ENCODE results near the gene TWIST2. TPM values are rescaled to one million over a fixed set of nuclear protein-coding genes. Genes with fewer than 3 reads are reported as not detected.

TWIST2 gene
- total RNA-seq, 6 donors from 2014 or later, result 10.5 to 29.3 (median 23.4) TPM

DNA sequence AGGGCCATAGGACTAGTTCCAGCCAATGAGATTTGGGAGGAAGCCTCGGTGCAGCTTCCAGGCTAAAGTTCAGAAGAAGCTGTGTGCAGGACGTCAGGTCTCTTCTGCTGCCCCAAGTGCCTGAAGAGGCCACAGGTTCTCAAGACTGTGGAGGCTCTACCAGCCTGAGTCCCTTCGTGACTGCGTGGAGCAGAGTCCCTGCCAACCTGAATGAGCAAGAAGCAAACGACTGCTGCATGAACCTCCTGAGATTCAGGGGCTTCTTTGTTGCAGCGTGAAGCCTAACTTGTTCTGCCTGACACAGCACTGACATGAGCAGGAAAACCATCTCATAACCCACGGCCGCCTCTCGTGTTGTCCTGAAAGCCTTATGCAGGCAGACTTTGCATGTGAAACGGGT is 39.7 kb downstream of the TWIST2 start:
- H3K36me3 ChIP-seq, result no peaks in the 10 kb centered on the region
- H3K27ac ChIP-seq, result no peak overlapping the region
- TF ChIP-seq, protein P1, sequence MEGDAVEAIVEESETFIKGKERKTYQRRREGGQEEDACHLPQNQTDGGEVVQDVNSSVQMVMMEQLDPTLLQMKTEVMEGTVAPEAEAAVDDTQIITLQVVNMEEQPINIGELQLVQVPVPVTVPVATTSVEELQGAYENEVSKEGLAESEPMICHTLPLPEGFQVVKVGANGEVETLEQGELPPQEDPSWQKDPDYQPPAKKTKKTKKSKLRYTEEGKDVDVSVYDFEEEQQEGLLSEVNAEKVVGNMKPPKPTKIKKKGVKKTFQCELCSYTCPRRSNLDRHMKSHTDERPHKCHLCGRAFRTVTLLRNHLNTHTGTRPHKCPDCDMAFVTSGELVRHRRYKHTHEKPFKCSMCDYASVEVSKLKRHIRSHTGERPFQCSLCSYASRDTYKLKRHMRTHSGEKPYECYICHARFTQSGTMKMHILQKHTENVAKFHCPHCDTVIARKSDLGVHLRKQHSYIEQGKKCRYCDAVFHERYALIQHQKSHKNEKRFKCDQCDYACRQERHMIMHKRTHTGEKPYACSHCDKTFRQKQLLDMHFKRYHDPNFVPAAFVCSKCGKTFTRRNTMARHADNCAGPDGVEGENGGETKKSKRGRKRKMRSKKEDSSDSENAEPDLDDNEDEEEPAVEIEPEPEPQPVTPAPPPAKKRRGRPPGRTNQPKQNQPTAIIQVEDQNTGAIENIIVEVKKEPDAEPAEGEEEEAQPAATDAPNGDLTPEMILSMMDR (IDR thresholded peaks at IDR 0.05), result no peak
- TF ChIP-seq POLR2A (IDR thresholded peaks at IDR 0.05) (no peak), POLR2AphosphoS5 (IDR thresholded peaks at IDR 0.05) (no peak), EP300 (IDR thresholded peaks at IDR 0.05) (no peak)
- 81 to 90% methylated on average over 10 of the region's 10 CpGs for WGBS, 2 donors
- ATAC-seq (ENCODE audit: low FRiP score in 2 of 2) (no peak), DNase-seq (no peak)
- H3K9me3 ChIP-seq, result no peaks in the 10 kb centered on the region
- no peaks in the 10 kb centered on the region for H3K4me1 ChIP-seq
- H3K4me3 ChIP-seq, result no peak overlapping the region
- H3K27me3 ChIP-seq, result no peaks in the 10 kb centered on the region

DNA sequence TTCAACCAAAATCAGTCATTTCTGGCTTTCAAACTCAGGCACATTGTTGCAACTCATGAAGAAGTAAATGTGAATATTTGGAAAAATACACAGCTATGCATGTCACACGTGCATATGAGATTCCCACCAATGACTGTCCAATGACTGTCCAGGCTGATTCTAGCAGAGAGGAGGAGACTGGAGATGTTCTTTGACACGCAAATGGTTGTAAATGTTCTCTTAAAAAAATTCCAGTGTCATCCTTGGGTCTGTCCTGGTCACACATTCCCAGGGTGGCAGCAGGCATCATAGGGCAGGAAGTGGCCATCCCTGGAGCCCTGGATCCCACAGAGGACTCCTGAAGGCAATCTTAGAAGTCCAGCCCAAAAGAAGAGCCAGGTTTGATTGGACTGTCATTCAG is 40.9 kb downstream of the TWIST2 start:
- 74 to 87% methylated on average over 2 of the region's 2 CpGs for WGBS, 2 donors
- no peak for TF ChIP-seq EP300 (IDR thresholded peaks at IDR 0.05)
- TF ChIP-seq, protein P1 (IDR thresholded peaks at IDR 0.05), result no peak
- no peak for TF ChIP-seq POLR2A (IDR thresholded peaks at IDR 0.05)
- TF ChIP-seq POLR2AphosphoS5 (IDR thresholded peaks at IDR 0.05), result no peak
- Histone ChIP-seq H3K4me1 (no peaks in the 10 kb centered on the region), H3K27ac (no peak overlapping the region), H3K4me3 (no peak overlapping the region), H3K36me3 (no peaks in the 10 kb centered on the region), H3K27me3 (no peaks in the 10 kb centered on the region), H3K9me3 (no peaks in the 10 kb centered on the region)
- ATAC-seq (ENCODE audit: low FRiP score in 2 of 2), result no peak
- DNase-seq, result no peak

DNA sequence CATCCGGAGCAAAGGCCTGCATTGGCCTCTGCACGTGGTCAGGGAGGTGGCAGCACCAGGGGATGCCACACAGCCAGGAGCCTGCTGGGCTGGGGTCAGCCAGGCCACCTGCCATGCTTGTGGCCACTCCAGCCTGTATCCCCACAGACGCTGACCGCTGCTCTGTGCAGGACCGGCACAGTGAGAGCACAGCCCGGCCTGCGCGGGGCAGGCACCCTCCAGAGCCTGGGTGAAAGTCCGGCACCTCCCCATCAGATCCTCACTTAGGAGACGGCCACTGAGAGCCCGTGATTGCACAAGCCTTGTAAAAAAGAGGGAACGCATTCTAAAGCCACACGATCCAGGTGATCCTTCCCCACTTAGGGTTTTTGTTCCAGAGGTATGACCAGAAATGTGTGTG is 42.2 kb downstream of the TWIST2 start:
- TF ChIP-seq EP300 (IDR thresholded peaks at IDR 0.05) (no peak), POLR2A (IDR thresholded peaks at IDR 0.05) (no peak), POLR2AphosphoS5 (IDR thresholded peaks at IDR 0.05) (no peak)
- TF ChIP-seq, protein P1 (IDR thresholded peaks at IDR 0.05), result no peak
- 85 to 92% methylated on average over 6 to 13 of the region's 13 CpGs for WGBS, 2 donors
- Histone ChIP-seq H3K27ac (no peak overlapping the region), H3K4me3 (no peak overlapping the region), H3K4me1 (no peaks in the 10 kb centered on the region), H3K36me3 (no peaks in the 10 kb centered on the region), H3K27me3 (no peaks in the 10 kb centered on the region), H3K9me3 (no peaks in the 10 kb centered on the region)
- ATAC-seq (ENCODE audit: low FRiP score in 2 of 2), result no peak
- peak in 1 of 2 donors; percentile 51 for DNase-seq

DNA sequence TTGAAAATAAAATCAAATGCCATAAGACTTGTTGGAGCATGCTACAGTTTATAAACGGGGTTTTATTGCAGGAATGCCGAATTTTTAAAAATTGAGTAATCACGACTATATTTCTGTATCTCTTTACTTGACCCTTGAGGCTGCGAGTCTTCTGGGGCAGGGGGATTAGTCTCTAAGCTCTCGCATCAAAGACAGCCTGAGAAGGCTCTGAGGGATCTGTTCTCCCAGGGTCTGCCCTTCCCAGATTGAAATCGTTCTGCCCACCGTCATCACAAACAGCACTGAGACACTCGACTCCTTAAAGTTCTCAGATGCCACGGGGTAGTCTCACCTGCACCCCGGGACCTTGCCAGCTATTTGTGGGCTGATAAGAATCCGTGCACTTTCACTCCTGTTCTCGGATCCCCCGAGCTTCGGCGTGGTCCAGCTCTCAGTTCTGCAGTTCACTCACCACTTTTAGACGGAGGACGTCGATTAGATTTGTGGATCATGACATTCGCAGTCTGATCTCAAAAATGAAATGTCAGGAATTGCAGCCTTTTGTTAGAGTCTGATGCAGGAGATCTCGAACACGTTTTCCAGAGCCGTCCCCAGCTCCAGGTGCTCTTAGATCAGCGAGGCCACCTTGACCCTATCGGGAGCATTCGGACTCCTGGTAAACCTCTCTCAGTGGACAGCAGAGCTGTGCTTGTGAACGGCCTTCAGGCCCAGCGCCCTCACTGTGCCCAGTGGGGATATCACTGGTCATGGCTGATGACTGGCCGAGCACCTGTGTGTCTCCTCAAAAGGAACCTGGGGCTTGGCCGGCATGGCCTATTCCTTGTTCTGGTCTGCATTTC is 43.0 kb downstream of the TWIST2 start:
- ATAC-seq (ENCODE audit: low FRiP score in 2 of 2) (no peak), DNase-seq (no peak)
- Histone ChIP-seq H3K4me1 (peaks cover 0 to 2% (median 0%) of the 10 kb centered on the region in 4 donors), H3K36me3 (no peaks in the 10 kb centered on the region), H3K27me3 (no peaks in the 10 kb centered on the region), H3K4me3 (no peak overlapping the region), H3K27ac (no peak overlapping the region), H3K9me3 (no peaks in the 10 kb centered on the region)
- TF ChIP-seq, protein P1 (IDR thresholded peaks at IDR 0.05), result no peak
- TF ChIP-seq EP300 (IDR thresholded peaks at IDR 0.05) (no peak), POLR2A (IDR thresholded peaks at IDR 0.05) (no peak), POLR2AphosphoS5 (IDR thresholded peaks at IDR 0.05) (no peak)
- WGBS, 2 donors, result 88 to 90% methylated on average over 26 to 29 of the region's 29 CpGs
